Activated CD4-positive, alpha-beta T cell treated with anti-CD3 and anti-CD28 coated beads for 48 hours (primary cell): ENCODE data around the gene RAB31.

Experiments
- DNase-seq: peaks from one replicate; pipeline ENCODE4 v3.0.0-alpha.2; 2020

Gene RAB31

GRCh38 chr18:9796935-9797549, 88.9 kb downstream of the RAB31 start:
- DNase-seq: no peak

- DNase-seq: no peak
Observed at GRCh38 chr18:9802175-9803062, 94.3 kb downstream of the RAB31 start.

DNA sequence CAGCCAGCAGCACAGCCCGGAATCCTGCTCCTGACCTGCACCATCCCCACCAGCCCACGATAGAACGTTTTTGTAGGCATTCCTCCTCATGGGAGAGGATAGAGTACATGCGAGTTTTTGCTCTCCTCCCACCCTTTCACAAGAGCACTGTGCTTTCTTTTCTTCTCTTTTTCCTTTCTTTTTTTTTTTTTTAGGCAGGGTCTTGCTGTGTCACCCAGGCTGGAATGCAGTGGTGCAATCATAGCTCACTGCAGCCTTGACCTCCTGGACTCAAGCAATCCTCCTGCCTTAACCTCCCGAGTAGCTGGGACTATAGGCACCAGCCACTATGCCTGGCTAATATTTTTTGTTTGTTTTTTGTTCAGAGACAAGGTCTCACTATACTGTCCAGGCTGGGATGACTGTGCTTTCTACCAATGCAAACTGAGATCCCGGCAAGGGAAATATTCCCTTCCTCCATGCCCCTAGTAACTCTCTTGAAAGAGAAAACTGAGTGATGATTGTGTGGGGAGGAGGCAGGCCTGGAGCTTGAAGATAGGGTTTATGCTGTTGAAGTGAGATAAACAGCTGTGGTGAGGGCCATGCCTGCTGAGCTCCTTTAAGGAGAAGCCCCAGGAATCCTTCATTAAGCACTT, 95.1 kb downstream of the RAB31 start:
- DNase-seq: no peak

- DNase-seq: no peak
Observed at GRCh38 chr18:9803698-9804516, 95.8 kb downstream of the RAB31 start.

DNA sequence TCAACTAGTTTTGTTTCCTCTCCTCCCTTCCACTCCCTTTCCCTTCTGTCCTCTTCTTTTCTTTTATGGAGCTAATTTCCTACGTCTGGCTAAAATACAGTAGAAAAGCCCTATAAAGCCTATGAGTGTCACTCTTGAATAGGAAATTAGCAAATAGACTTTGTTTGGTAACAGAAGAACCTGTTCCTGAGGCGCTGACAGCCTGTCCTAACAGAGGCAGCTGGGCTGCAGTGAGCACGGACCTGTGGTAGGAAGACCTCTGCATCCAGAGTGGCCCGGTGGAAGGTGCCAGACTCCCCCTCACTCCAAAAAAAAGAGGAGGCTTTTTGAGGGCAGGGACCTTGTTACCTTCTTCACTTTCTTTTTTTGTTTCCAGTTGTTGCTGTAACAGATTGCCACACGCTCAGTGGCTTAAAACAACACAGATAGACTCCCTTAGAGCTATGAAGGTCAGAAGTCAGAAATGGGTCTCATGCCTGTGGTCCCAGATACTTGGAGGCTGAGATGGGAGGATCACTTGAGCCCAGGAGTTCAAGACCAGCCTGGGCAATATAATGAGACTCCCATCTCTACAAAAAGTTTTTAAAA, 96.5 kb downstream of the RAB31 start:
- no peak for DNase-seq

- no peak for DNase-seq
Observed at GRCh38 chr18:9806905-9807304, 98.8 kb downstream of the RAB31 start.

DNA sequence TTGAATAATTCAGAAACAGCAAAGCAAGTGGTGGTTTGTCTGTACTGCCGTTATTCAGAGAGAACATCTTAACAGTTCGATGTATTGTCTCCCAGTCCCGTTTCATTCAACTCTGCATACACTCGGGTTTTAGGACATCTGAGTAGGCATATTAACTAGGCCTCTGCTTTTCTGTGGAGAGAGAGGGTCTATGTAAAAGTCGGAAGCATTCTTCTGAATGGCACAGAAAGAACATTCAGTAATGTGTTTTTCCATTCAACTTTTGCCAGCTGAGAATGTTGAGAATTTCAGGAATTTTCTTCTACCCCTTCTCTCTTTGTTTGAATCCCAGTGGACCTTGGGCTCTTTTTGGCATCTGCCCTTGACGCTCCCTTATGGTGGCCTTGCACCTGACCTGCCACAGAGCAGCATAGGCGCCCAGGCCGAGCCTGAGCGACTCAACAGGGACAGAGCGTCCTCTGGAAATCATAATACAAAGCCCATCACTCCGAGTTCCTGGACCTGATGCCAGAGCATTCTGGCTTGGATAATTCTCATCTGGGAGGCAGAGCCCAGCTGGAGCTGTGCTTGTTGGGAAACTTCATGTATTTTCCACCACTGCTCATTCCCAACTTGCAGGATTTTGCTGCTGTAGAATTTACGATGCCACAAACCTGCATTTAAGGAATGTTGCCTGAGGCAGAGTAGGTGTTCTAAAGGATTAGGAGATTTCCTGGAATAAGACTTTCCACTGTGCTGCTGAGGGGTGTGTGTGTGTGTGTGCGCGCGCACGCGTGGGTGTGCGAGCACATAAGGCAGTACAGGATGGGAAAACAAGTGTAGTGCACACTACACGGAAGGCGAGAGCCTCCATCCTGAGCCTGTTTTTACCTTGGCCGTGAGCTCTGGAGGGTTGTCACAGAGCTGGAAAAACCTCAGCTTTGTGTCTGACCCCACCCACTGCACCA, 100.5 kb downstream of the RAB31 start:
- DNase-seq: no peak

- no peak for DNase-seq
Observed at GRCh38 chr18:9809697-9810096, 101.6 kb downstream of the RAB31 start.

DNA sequence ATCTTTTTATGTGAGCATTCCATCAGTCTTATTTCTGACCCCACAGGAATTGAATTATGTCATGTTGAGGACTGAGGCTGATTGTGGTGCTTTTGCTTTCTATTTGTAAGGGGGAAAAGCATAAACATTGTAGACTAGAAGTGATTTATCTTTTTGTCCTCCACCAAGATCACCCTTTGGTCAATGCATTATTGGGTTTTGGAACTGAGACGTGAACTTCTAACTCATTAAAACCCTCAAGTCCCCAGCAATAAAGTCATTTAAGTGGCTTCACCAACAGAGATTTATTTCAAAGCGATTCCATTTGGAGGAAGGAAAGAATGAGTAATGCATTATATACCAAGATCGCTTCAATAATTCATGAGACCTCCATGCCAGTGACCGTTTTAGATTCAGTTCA, 102.2 kb downstream of the RAB31 start:
- no peak for DNase-seq

GRCh38 chr18:9810994-9811705, 103.0 kb downstream of the RAB31 start:
- no peak for DNase-seq

DNA sequence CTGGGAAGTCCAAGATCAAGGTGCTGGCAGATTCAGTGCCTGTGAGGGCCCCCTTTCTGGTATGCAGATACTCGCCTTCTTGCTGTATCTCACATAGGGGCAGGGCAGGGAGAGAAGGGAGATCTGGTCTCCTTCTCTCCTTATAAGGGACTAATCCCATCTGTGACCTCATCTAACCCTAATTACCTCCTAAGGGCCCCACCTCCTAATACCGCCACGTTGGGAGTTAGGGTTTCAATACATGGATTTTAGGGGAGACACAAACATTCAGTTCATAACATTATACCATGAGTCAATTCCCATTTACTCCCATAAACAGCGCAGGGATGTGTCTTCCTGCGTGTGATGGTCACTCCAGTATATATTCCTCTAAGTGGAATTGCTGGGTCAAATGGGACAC, 103.9 kb downstream of the RAB31 start:
- no peak for DNase-seq

DNA sequence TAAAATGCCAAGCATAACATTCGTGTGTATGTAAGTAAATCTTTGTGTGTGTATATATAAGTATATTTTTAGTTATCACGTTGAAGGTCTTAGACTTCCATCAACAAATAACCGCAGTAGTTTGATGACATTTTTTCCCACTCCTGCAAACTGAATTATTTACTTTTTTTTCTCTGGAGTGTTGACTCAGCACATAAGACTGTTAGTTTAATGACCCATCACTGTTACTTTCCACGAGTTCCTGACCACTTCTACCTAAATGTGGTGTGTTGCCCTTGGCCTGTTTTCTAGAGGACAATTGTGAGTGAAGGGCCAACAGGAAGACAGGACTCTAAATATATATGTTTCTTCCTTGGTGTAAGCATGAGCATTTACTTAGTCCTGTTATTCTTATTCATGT, 106.3 kb downstream of the RAB31 start:
- DNase-seq: no peak

DNA sequence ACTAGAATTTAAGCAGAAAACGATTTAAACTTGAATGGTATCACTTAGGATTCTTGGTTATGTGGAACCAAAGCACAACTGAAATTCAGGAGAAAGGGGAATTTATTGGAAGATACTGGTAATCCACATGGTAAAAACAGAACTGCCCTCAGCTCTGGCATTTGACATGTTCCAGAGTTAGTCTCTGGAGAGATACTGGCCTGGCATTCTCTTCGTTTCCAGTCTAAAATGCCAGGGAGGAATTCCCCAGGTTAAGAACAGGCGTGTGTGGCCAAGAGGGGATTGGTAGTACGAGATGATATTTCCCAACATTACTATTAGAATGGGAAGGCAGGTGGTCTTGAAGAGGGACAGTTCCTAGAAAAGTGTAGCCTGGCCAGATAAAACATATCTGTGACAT, 109.2 kb downstream of the RAB31 start:
- no peak for DNase-seq

GRCh38 chr18:9817725-9818422, 109.8 kb downstream of the RAB31 start:
- no peak for DNase-seq

DNA sequence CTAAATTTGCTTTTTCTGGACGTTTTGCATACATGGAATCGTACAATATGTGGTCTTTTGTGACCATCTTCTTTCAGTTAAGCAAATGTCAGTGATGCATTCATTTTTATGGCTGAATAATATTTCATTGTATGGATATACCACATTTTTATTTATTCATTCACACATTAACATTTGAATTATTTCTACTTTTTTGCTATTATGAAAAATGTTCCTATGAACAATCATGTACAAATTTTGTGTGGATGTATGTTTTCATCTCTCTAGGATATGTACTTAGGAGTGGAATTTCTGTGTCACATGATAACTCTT, 110.3 kb downstream of the RAB31 start:
- no peak for DNase-seq

- no peak for DNase-seq
Observed at GRCh38 chr18:9820127-9820526, 112.0 kb downstream of the RAB31 start.

- no peak for DNase-seq
Observed at GRCh38 chr18:9820719-9821118, 112.6 kb downstream of the RAB31 start.

DNA sequence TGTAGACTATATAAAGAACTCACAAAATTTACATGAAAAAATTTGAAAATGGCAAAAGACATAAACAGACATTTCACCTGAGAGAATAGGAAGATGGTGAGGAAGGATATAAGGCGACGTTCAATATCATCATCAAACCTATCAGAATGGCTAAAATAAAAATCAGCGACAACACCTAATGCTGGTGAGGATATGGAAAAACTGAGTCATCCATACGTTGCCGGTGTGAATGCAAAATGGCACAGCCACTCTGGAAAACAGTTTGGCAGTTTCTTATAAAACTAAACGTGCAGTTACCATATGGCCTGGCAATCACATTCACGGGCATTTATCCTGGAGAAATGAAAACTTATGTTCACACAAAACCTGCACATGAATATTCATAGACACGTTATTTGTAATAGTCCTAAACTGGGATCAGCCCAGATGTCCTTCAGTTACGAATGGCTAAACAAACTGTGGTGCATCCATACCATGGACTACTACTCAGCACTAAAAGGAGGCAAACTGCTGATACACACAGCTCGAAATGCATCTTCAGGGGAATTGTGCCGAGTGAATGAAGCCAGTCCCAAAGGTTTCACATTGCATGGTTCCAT, 114.6 kb downstream of the RAB31 start:
- no peak for DNase-seq

GRCh38 chr18:9823805-9824473, 115.8 kb downstream of the RAB31 start:
- no peak for DNase-seq

- DNase-seq: no peak
Observed at GRCh38 chr18:9824474-9824832, 116.4 kb downstream of the RAB31 start.
